PC-9 (cell line): ENCODE measurements around the gene PKNOX2.

Source experiments
- CTCF ChIP-seq: fragments of 200-600 bp; sonication (generic); conservative IDR thresholded peaks from 2 replicates; pipeline ENCODE4 v1.6.1; 2017; ENCODE audit warnings: mixed run types, antibody characterized with exemption, mild to moderate bottlenecking, moderate library complexity
- EZH2 ChIP-seq: fragments of 200-600 bp; sonication (generic); IDR thresholded peaks from 2 replicates; pipeline ENCODE4 v1.8.0; 2017; ENCODE audit warnings: antibody characterized with exemption, low read depth

- TF ChIP-seq EZH2 (no peak), CTCF (no peak)
These were observed 209.8 kb downstream of the PKNOX2 start for GRCh38 chr11:125374398-125374797.
